Keratinocyte (primary cell): ENCODE measurements around the gene ASTN2. TPM values are rescaled to one million over a fixed set of nuclear protein-coding genes. Genes with fewer than 3 reads are reported as not detected.

Experiments used
- DNase-seq: peaks from one replicate; pipeline ENCODE4 v3.0.0-alpha.2; 2011; ENCODE audit warnings: low read depth, missing footprints, low spot score
- FAIRE-seq: peaks from 2 replicates; lab custom pipeline; 2011; peaks lifted over from hg19 to GRCh38; lab: Jason Lieb, UNC
- H2AFZ ChIP-seq: 2 replicates; pipeline ENCODE4 v1.6.0; 2012; ENCODE audit warnings: low read length, control low read depth, inconsistent platforms; ENCODE audit not compliant: control insufficient read depth
- H3K27ac ChIP-seq: 2 replicates; pipeline ENCODE4 v1.5.1; 2011; ENCODE audit warnings: low read length; ENCODE audit not compliant: control insufficient read depth, insufficient read depth
- H3K27me3 ChIP-seq: 3 replicates; pipeline ENCODE4 v1.6.0; 2011; ENCODE audit warnings: low read length; ENCODE audit not compliant: control insufficient read depth, insufficient read depth; ENCODE audit errors: extremely low read depth
- H3K36me3 ChIP-seq, 2 experiments: 2 replicates in 1 of 2; 3 replicates in 1 of 2; pipeline ENCODE4 v1.5.1; 2011; ENCODE audit warnings: low read length in 2 of 2, mild to moderate bottlenecking in 1 of 2; ENCODE audit not compliant: control insufficient read depth in 2 of 2, insufficient read depth in 2 of 2; ENCODE audit errors: extremely low read depth in 1 of 2
- H3K4me1 ChIP-seq: 3 replicates; pipeline ENCODE4 v1.5.1; 2011; ENCODE audit warnings: low read length; ENCODE audit not compliant: control insufficient read depth, insufficient read depth; ENCODE audit errors: extremely low read depth
- H3K4me2 ChIP-seq: 3 replicates; pipeline ENCODE4 v1.6.0; 2011; ENCODE audit warnings: low read depth, low read length; ENCODE audit not compliant: control insufficient read depth, insufficient read depth; ENCODE audit errors: extremely low read depth
- H3K4me3 ChIP-seq, 3 experiments: fragments of 200-600 bp in 1 of 3; sonication (generic) in 1 of 3; 2 replicates in 2 of 3; 3 replicates in 1 of 3; pipeline ENCODE4 v1.5.1; 2011 to 2016; ENCODE audit warnings: low read length in 3 of 3, mild to moderate bottlenecking in 3 of 3, control low read depth in 2 of 3, inconsistent platforms in 1 of 3, low read depth in 1 of 3, mixed read lengths in 1 of 3, mixed run types in 1 of 3, moderate library complexity in 1 of 3; ENCODE audit not compliant: control insufficient read depth in 2 of 3, insufficient read depth in 2 of 3; ENCODE audit errors: extremely low read depth in 1 of 3
- H3K79me2 ChIP-seq: 2 replicates; pipeline ENCODE4 v1.6.0; 2012; ENCODE audit warnings: low read length; ENCODE audit not compliant: control insufficient read depth, insufficient read depth
- H3K9ac ChIP-seq: 3 replicates; pipeline ENCODE4 v1.6.0; 2011; ENCODE audit warnings: low read length; ENCODE audit not compliant: control insufficient read depth, insufficient read depth; ENCODE audit errors: extremely low read depth
- H3K9me1 ChIP-seq: 3 replicates; pipeline ENCODE4 v1.6.0; 2011; ENCODE audit warnings: low read length; ENCODE audit not compliant: control insufficient read depth, insufficient read depth; ENCODE audit errors: extremely low read depth
- H3K9me3 ChIP-seq: 2 replicates; pipeline ENCODE4 v1.5.1; 2012; ENCODE audit warnings: low read depth, low read length; ENCODE audit not compliant: control insufficient read depth
- H4K20me1 ChIP-seq: 3 replicates; pipeline ENCODE4 v1.6.0; 2011; ENCODE audit warnings: low read length; ENCODE audit not compliant: control insufficient read depth, insufficient read depth; ENCODE audit errors: extremely low read depth
- CTCF ChIP-seq, 3 experiments: IDR thresholded peaks in 1 of 3; conservative IDR thresholded peaks in 1 of 3; optimal IDR thresholded peaks in 1 of 3; 2 replicates in 2 of 3; 3 replicates in 1 of 3; pipeline versions ENCODE3 to v1.5.1; 2011; ENCODE audit warnings: low read length in 3 of 3, mild to moderate bottlenecking in 3 of 3, moderate library complexity in 2 of 3, control low read depth in 1 of 3, inconsistent platforms in 1 of 3; ENCODE audit not compliant: insufficient read depth in 2 of 3; ENCODE audit errors: extremely low read depth in 1 of 3
- EZH2 ChIP-seq: IDR thresholded peaks from one replicate; pipeline ENCODE4 v1.6.1; 2012; ENCODE audit warnings: inconsistent platforms, mild to moderate bottlenecking, low read length, moderate library complexity
- dilution Hi-C: fragments of 300-500 bp; cut with MboI; formaldehyde crosslinking; loops from one replicate; pipeline ENCODE4 v1.7.0; 2020; ENCODE audit warnings: low sequenced_read_pairs; ENCODE audit not compliant: extremely low pct_ligation_motif_present
- polyA plus RNA-seq, 5 experiments: library from polyadenylated mRNA; depleted of rRNA in 3 of 5; stranded (reverse) in 3 of 5; stranded (forward) in 1 of 5; unstranded in 1 of 5; fragments of >200 nt; gene quantifications; 1 replicate in 1 of 5; 2 replicates in 3 of 5; 3 replicates in 1 of 5; pipeline versions ENCODE4 v1.2.1 to v1.2.3, GENCODE V29; 2011 to 2012; ENCODE audit warnings: missing spikeins in 2 of 5, low read depth in 1 of 5, low replicate concordance in 1 of 5

ASTN2 gene
- polyA plus RNA-seq, 1 donor (not counting 4 experiments of a cell fraction or from before 2014, with no cell fraction given): 0.31 TPM

- Histone ChIP-seq H3K79me2 (no peaks in the 10 kb centered on the region), H2AFZ (no peak overlapping the region), H3K4me3 (no peak overlapping the region), H3K36me3 (no peaks in the 10 kb centered on the region), H3K4me1 (peaks cover 35% of the 10 kb centered on the region), H3K27ac (no peak overlapping the region), H3K9ac (no peak overlapping the region), H3K4me2 (no peak overlapping the region), H3K9me1 (no peaks in the 10 kb centered on the region), H3K9me3 (no peaks in the 10 kb centered on the region), H4K20me1 (no peaks in the 10 kb centered on the region), H3K27me3 (no peaks in the 10 kb centered on the region)
- TF ChIP-seq CTCF (optimal IDR thresholded peaks at IDR 0.05 in 1 of 3, IDR thresholded peaks at IDR 0.05 in 1 of 3, conservative IDR thresholded peaks at IDR 0.05 in 1 of 3; ENCODE audit: extremely low read depth in 1 of 3, insufficient read depth in 2 of 3, low read length in 3 of 3) (no peak), EZH2 (no peak)
- dilution Hi-C loops: no loop called here
- FAIRE-seq (no peak), DNase-seq (no peak)
Measured at GRCh38 chr9:116393198-116393597, 1021.7 kb downstream of the ASTN2 start.

- Histone ChIP-seq H3K36me3 (no peaks in the 10 kb centered on the region), H3K27me3 (no peaks in the 10 kb centered on the region), H4K20me1 (no peaks in the 10 kb centered on the region), H3K9ac (peak overlapping the region; percentile 9), H3K4me3 (no peak overlapping the region), H3K9me1 (no peaks in the 10 kb centered on the region), H3K79me2 (no peaks in the 10 kb centered on the region), H3K27ac (peak overlapping the region; percentile 39), H2AFZ (peak overlapping the region; percentile 67), H3K4me1 (peaks cover 35% of the 10 kb centered on the region), H3K9me3 (no peaks in the 10 kb centered on the region), H3K4me2 (peak overlapping the region; percentile 40)
- TF ChIP-seq CTCF (optimal IDR thresholded peaks at IDR 0.05 in 1 of 3, IDR thresholded peaks at IDR 0.05 in 1 of 3, conservative IDR thresholded peaks at IDR 0.05 in 1 of 3; ENCODE audit: extremely low read depth in 1 of 3, insufficient read depth in 2 of 3, low read length in 3 of 3) (no peak), EZH2 (no peak)
- FAIRE-seq (peak; percentile 95), DNase-seq (peak; percentile 73)
- dilution Hi-C loops: no loop called here
Measured at GRCh38 chr9:116391306-116391900, 1023.5 kb downstream of the ASTN2 start.
